GM19328 (cell line): ENCODE data around the gene NDST1.

ENCODE experiments used
- ATAC-seq: cut with Tn5 transposase; IDR thresholded peaks from one replicate; pipeline ENCODE4 v1.9.1; 2021; ENCODE audit warnings: mild to moderate bottlenecking, moderate library complexity; ENCODE audit not compliant: unreplicated experiment

The NDST1 gene

DNA sequence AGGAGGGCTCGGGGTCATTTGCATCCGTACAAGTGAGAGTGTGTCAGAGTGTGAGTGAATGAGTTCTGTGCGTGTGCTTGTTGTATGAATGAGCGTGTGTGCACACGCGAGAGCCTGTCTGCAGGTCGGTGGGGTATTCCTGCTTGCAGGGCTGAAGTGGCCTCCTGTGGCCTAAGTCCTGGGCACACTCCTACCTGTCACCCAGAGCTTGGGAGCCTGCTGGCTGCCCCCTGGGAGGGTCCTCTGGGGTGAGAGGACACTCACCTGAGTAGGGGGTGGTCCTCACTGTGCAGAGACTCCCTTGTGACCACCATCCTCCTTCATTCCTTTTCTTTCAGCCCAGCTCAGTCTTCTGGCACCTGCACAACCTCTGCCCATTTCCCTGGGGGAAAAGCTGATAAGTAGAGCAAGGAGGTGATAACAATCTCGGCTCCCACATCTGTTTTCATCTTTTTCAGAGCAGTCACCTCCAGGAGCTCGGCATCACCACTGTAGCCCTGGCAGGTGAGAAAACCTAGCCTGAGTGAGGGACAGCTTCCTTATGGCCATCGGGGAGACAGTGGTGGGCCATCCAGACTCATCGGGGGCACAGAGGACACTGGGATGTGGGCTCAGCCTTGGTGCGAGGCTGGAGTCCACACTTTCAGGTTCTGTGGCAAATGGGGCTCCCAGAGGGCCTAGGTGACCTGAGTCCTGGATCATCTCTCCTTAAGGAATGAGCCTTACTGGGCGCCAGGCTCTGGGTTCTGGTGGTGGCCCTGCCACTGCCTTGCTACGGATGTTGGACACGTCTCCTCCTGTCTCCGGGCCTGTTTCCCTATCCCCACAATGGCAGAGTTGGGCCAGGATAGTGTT is 93.8 kb downstream of the NDST1 start:
- no peak for ATAC-seq

DNA sequence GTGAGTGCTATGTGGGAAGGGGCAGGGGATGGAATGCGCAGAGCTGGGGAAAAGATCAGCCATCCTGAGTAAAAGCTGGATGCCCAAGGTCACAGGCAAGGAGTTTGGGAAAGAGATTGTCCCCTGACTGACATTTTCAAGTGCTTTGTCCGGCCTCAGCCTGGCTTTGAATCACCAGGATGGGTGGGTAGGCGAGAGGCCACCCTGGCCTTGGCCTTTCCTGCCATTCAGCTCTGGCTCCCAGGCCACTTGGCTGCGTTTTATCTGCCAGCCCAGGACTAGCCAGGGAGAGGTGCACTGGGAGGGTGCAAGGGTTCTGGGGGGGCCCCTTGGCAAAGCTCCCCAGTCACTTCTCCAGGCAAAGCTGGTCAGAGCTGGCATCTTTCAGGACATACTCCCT is 95.1 kb downstream of the NDST1 start:
- no peak for ATAC-seq

DNA sequence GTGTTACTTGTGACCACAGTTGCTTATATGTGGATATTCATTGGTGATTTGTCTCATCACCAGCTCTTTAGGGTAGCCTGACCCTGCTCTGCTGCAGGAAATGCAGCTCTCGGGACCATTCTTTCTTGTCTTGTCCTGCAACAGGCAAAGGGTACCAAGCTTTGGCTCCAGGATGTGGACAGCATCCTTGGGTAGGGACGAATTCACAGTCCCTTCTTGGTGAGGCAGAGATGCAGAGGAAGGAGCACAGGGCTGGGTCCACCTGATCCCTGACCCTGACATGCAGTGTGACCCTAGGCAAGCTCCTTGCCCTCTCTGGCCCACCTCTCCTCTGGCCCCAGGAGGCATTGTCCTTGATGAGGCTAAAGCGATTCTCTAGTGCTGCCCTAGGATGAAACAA is 95.6 kb downstream of the NDST1 start:
- ATAC-seq: no peak

DNA sequence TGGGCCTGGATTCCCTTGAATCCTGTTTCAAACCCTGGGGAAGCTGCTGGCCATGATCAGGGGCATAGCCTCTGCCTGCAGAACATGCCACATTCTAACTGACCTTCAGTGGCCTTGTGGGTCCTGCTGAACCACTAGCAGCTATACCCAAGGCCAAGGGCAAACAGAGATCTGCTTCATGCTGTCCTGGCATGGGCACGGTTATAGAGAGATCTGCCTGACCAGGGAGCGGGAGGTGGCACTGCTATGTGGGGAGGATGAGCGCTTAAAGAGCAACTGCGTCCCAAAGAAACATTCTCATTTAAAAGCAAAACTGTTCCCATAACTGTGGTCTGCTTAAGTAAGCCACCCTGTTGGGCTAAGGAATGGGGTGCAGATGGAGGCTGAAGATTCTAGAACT is 96.1 kb downstream of the NDST1 start:
- no peak for ATAC-seq

DNA sequence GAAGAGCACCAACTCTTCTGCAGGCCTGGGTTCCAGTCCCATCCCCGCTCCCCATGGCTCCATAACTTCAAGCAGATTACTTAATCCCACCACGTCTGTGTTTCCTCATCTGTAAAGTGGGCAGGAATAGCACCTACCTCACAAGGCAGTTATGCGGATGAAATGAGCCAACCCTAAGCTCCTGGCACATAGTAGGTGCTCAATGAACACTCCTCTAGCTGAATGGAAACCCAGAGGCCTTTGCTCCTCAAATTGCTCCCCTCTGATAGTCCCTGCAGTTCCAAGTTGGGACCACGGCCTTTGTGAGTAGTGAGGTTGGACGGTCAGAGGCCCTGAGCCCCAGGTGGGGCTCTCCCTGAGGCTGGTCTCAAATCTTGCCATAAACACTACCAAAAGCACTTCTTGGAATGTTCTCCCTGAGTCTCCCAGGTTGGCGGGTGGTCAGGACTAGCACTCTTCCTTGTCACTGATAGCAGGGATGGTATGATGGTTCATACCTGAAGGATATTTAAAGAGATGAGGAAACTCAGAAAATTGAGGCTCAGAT is 97.0 kb downstream of the NDST1 start:
- no peak for ATAC-seq

DNA sequence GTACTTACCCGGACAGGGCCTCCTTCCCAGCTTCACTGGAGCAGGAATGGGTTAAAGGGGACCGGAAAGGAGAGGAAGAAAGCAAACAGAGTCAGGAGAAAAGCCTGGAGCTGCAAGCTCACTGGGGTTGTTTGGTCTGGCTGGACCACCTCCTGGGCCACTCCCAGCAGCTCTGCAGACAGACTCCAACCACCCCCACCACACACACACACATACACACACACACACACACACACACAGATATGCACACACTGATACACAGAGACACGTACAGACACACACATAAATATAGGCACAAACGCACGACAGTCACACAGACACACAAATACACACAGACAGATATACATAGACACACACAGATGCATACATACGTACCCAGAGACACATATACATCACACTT is 97.6 kb downstream of the NDST1 start:
- ATAC-seq: no peak

DNA sequence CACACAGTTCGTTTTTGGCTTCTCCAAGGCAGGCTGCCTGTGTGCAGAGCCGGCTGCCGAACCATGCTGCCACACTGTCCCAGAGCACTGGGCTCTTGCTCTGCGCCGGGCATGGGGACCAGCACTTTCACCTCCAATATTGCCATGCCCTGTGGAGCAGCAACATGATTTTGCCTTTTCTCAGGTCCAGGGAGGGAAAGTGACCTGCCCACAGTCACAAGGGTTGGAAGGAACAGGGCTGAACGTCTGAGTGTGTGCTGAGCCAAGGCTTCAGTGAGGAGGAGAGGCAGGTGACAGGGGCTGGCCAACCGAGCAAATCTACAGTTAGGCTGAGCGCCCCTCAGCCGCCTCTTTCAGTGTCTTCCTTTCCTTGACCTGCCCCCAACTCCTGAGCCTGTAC is 98.5 kb downstream of the NDST1 start:
- ATAC-seq: no peak

DNA sequence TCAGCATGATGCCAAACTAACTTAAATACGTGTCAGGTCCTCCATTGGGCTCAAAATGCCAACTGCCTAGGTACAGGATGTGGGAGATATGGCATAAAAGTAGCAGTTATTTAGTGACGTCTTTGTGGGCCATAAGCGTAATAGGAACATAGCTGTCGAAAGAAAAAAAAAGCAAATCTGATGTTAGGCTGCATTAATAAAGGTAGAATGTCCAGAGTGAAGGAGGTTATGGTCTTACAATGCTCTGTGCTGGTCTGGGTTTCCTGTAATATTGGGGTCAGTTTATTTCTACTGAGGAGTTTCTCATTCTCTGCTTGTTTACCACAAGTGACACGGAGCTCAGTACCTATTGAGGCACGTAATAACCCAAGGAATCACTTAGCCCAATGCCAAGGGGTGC is 99.2 kb downstream of the NDST1 start:
- no peak for ATAC-seq
